Peyer's patch (tissue), 4 donors: Measurements from ENCODE around the gene BEST4.

Experiments used
- CTCF ChIP-seq, 6 experiments: fragments of 450-650 bp in 4 of 6; fragments of 200-600 bp in 2 of 6; sonication (generic) in 1 of 6; IDR thresholded peaks; one replicate each; pipeline ENCODE4 v1.5.1; 2017 to 2019; ENCODE audit warnings: antibody characterized with exemption in 6 of 6, mild to moderate bottlenecking in 3 of 6, moderate library complexity in 1 of 6
- POLR2A ChIP-seq, 2 donors: fragments of 450-650 bp; IDR thresholded peaks; one replicate each; pipeline ENCODE4 v1.5.1; 2017; ENCODE audit warnings: antibody characterized with exemption in 2 of 2, mild to moderate bottlenecking in 2 of 2, moderate library complexity in 2 of 2

GRCh38 chr1:44827197-44828002 lies 39.4 kb upstream of the BEST4 start:
- TF ChIP-seq CTCF (IDR thresholded peaks at IDR 0.05), result no peak
- TF ChIP-seq POLR2A (IDR thresholded peaks at IDR 0.05), result no peak
